Muscle layer of colon (tissue), 2 donors: ENCODE data around the gene BCLAF1.

ENCODE experiments used
- H3K27ac ChIP-seq: one replicate; pipeline ENCODE4 v1.7.0; 2013; ENCODE audit warnings: low read depth, mild to moderate bottlenecking, low read length, moderate library complexity
- H3K27me3 ChIP-seq, 2 donors: one replicate each; pipeline ENCODE4 v1.7.0; 2013; ENCODE audit warnings: low read length in 2 of 2, mild to moderate bottlenecking in 2 of 2; ENCODE audit not compliant: insufficient read depth in 2 of 2, control insufficient read depth in 1 of 2
- H3K36me3 ChIP-seq: one replicate; pipeline ENCODE4 v1.7.0; 2013; ENCODE audit warnings: mild to moderate bottlenecking, low read length; ENCODE audit not compliant: insufficient read depth
- H3K4me1 ChIP-seq: one replicate; pipeline ENCODE4 v1.7.0; 2013; ENCODE audit warnings: mild to moderate bottlenecking, low read length; ENCODE audit not compliant: insufficient read depth
- H3K4me3 ChIP-seq, 2 donors: one replicate each; pipeline ENCODE4 v1.7.0; 2013; ENCODE audit warnings: low read length in 2 of 2, low read depth in 1 of 2, mild to moderate bottlenecking in 1 of 2, moderate library complexity in 1 of 2
- H3K9ac ChIP-seq: one replicate; pipeline ENCODE4 v1.7.0; 2013; ENCODE audit warnings: low read length
- H3K9me3 ChIP-seq: one replicate; pipeline ENCODE4 v1.7.0; 2013; ENCODE audit warnings: mild to moderate bottlenecking, low read length
- donor health status: abdominal sarcoma.
- donor health status: Adenocarcinoma of cecum.

BCLAF1 gene, protein sequence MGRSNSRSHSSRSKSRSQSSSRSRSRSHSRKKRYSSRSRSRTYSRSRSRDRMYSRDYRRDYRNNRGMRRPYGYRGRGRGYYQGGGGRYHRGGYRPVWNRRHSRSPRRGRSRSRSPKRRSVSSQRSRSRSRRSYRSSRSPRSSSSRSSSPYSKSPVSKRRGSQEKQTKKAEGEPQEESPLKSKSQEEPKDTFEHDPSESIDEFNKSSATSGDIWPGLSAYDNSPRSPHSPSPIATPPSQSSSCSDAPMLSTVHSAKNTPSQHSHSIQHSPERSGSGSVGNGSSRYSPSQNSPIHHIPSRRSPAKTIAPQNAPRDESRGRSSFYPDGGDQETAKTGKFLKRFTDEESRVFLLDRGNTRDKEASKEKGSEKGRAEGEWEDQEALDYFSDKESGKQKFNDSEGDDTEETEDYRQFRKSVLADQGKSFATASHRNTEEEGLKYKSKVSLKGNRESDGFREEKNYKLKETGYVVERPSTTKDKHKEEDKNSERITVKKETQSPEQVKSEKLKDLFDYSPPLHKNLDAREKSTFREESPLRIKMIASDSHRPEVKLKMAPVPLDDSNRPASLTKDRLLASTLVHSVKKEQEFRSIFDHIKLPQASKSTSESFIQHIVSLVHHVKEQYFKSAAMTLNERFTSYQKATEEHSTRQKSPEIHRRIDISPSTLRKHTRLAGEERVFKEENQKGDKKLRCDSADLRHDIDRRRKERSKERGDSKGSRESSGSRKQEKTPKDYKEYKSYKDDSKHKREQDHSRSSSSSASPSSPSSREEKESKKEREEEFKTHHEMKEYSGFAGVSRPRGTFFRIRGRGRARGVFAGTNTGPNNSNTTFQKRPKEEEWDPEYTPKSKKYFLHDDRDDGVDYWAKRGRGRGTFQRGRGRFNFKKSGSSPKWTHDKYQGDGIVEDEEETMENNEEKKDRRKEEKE

DNA sequence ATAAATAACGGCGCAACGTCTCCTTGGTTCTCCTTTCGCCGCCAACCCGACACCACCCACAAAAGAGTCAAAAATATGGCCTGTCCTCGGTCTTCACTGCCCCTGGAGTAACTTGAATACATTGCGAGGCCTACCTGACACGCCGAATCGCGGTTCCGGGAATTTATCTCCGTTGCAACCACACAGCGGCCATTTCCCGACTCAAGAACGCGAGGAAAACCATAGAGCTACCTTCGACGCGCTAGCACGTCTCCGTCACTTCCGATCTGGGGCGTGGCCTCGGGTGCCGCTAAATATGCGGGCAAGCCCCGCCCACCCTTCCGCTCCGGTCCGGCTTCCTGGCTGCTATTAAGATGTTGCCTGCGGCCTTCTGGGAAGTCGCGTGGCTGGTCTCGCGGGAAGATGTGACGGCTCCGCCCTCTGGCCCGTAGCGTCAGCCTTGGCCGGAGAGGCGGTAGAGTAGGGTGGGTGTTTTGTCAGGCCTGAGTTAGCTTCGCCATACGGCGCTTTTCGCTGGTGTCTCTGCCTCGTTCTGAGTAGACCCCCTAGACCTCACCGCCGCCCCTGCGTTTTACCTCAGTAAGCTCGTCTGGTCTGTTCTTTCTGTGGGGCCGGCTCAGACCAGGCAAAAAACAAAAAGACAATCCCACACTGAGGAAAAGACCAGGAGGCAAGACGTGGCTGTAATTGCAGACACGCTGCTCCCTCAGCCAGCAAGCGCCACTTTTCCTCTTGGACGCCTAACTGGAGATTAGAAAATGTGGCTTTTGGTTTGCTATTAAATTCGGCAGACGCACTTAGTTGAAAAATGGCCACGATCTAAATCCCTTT is at the start of gene BCLAF1:
Gene BCLAF1, minus strand, starts transcription at position 268 of the 831 bp plus-strand sequence. CDS start 9,980 bp downstream, outside the sequence.
- H3K27me3 ChIP-seq = no peaks in the 10 kb centered on the region
- no peaks in the 10 kb centered on the region for H3K36me3 ChIP-seq
- H3K4me1 ChIP-seq = peaks cover 45% of the 10 kb centered on the region
- H3K27ac ChIP-seq = peak within 1 kb of the TSS; percentile 100
- peak within 1 kb of the TSS; percentile 63 to 99 for H3K4me3 ChIP-seq
- H3K9me3 ChIP-seq = no peaks in the 10 kb centered on the region
- peak within 1 kb of the TSS; percentile 99 for H3K9ac ChIP-seq

DNA sequence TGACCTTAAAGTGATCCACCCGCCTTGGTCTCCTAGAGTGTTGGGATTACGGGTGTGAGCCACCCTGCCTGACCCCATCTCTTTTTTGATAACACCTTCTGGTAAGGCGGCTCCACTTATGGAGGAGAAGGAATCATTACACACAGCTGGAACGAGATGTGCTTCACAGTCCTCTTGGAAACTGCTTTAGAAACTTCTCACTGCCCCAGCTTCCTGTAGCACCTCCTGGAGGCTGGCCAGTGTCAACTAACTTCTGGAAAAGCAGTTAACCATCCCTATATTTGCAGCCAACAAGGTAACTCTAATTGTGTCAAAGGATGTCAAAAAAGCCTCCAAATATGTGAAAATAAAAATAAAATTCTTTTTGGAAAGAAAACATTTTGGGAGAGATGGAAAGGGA is 48.8 kb upstream of the BCLAF1 start:
- Histone ChIP-seq H3K9ac (no peak overlapping the region), H3K4me1 (no peaks in the 10 kb centered on the region), H3K4me3 (no peak overlapping the region), H3K27ac (no peak overlapping the region), H3K36me3 (no peaks in the 10 kb centered on the region), H3K27me3 (no peaks in the 10 kb centered on the region), H3K9me3 (no peaks in the 10 kb centered on the region)

- Histone ChIP-seq H3K27ac (no peak overlapping the region), H3K9ac (no peak overlapping the region), H3K27me3 (no peaks in the 10 kb centered on the region), H3K36me3 (no peaks in the 10 kb centered on the region), H3K9me3 (no peaks in the 10 kb centered on the region), H3K4me3 (no peak overlapping the region), H3K4me1 (no peaks in the 10 kb centered on the region)
Measured at GRCh38 chr6:136337606-136338005, 48.0 kb upstream of the BCLAF1 start.

- H3K9me3 ChIP-seq = no peaks in the 10 kb centered on the region
- no peak overlapping the region for H3K9ac ChIP-seq
- H3K27ac ChIP-seq = no peak overlapping the region
- no peaks in the 10 kb centered on the region for H3K36me3 ChIP-seq
- no peak overlapping the region for H3K4me3 ChIP-seq
- H3K4me1 ChIP-seq = no peaks in the 10 kb centered on the region
- H3K27me3 ChIP-seq = no peaks in the 10 kb centered on the region
Measured at GRCh38 chr6:136337121-136337520, 47.5 kb upstream of the BCLAF1 start.

DNA sequence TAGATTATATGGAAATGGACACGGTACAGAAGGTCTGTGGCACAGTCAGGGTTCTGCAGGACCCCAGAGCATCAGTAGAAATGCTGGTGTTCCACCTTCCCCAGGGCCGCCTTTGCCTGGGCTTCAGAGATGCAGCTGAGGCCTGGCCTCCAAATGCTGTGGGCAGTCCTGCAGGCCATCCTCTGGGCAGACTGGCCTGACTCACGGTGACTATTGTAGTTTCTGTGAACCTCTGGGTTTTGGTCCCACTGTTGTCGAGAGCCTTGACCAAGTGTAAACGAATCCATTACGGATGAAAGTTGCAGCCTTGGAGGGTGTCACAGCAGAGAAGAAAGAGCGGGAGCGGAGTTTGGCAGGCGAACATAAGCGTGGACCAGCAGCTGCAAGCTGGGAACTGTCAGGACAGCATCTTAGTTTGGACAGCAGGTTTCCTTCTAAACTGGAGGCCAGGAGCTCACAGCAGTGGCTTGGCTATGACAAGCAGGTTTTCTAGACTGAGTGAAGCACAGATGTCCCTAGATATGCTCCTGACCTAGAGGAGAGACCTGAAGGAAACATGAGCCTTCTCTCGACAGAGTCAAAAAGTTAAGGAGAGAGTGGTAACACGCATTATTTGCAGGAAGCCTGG is 46.2 kb upstream of the BCLAF1 start:
- Histone ChIP-seq H3K4me3 (no peak overlapping the region), H3K9me3 (no peaks in the 10 kb centered on the region), H3K9ac (no peak overlapping the region), H3K4me1 (no peaks in the 10 kb centered on the region), H3K27me3 (no peaks in the 10 kb centered on the region), H3K27ac (no peak overlapping the region), H3K36me3 (no peaks in the 10 kb centered on the region)

- Histone ChIP-seq H3K9ac (no peak overlapping the region), H3K4me1 (no peaks in the 10 kb centered on the region), H3K27me3 (no peaks in the 10 kb centered on the region), H3K27ac (no peak overlapping the region), H3K4me3 (no peak overlapping the region), H3K9me3 (no peaks in the 10 kb centered on the region), H3K36me3 (no peaks in the 10 kb centered on the region)
Measured at GRCh38 chr6:136334853-136335252, 45.2 kb upstream of the BCLAF1 start.

GRCh38 chr6:136334465-136334846 is 44.8 kb upstream of the BCLAF1 start:
- no peaks in the 10 kb centered on the region for H3K36me3 ChIP-seq
- no peak overlapping the region for H3K9ac ChIP-seq
- no peak overlapping the region for H3K4me3 ChIP-seq

GRCh38 chr6:136333824-136334464 is 44.3 kb upstream of the BCLAF1 start:
- H3K36me3 ChIP-seq = no peaks in the 10 kb centered on the region
- H3K27ac ChIP-seq = no peak overlapping the region
- no peak overlapping the region for H3K4me3 ChIP-seq
- no peaks in the 10 kb centered on the region for H3K27me3 ChIP-seq
- no peaks in the 10 kb centered on the region for H3K9me3 ChIP-seq
- no peaks in the 10 kb centered on the region for H3K4me1 ChIP-seq
- H3K9ac ChIP-seq = no peak overlapping the region

More at GRCh38 chr6:136334465-136334846, 44.8 kb upstream of the BCLAF1 start:
- H3K27me3 ChIP-seq = no peaks in the 10 kb centered on the region
- no peak overlapping the region for H3K27ac ChIP-seq
- no peaks in the 10 kb centered on the region for H3K9me3 ChIP-seq
- no peaks in the 10 kb centered on the region for H3K4me1 ChIP-seq

DNA sequence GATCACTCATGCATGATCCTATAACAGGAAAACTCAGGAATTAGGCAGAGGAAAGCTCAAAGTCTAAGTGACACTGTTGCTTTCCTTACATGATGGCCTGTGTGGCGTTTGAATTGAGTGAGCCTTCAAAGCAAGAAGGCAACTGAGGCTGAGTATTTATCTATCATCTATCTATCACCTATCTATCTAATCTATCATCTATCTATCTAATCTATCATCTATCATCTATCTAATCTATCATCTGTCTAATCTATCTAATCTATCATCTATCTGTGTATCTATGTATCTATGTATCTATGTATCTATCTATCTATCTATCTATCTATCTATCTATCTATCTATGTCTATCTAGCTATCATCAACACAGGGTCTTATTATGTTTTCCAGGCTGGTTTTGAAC is 41.8 kb upstream of the BCLAF1 start:
- Histone ChIP-seq H3K27ac (no peak overlapping the region), H3K9me3 (no peaks in the 10 kb centered on the region), H3K4me3 (no peak overlapping the region), H3K27me3 (no peaks in the 10 kb centered on the region), H3K4me1 (peaks cover 11% of the 10 kb centered on the region), H3K9ac (no peak overlapping the region), H3K36me3 (no peaks in the 10 kb centered on the region)

DNA sequence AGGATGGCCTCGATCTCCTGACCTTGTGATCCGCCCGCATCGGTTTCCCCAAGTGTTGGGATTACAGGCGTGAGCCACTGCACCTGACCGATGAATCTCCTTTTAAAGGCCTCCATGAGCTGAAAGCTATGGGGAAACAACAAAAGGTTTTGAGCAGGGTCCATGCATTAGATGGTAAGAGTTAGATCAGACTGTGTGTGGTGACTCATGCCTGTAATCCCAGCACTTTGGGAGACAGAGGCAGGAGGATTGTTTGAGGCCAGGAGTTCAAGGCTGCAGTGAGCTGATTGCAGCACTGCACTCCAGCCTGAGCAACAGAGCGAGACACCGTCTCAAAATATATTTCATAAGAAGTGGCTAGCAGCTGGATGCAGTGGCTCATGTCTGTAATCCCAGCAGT is 41.0 kb upstream of the BCLAF1 start:
- Histone ChIP-seq H3K9ac (no peak overlapping the region), H3K27me3 (no peaks in the 10 kb centered on the region), H3K27ac (no peak overlapping the region)

More for the DNA sequence above, 41.0 kb upstream of the BCLAF1 start:
- Histone ChIP-seq H3K4me1 (peaks cover 19% of the 10 kb centered on the region), H3K9me3 (no peaks in the 10 kb centered on the region), H3K4me3 (no peak overlapping the region), H3K36me3 (no peaks in the 10 kb centered on the region)
